ENCODE results near the gene NOM1. TPM values are rescaled to one million over a fixed set of nuclear protein-coding genes. Genes with fewer than 3 reads are reported as not detected.
A peak's percentile ranks its signal among the peaks of the same experiment; 100 is the strongest.

Gene NOM1
- total RNA-seq, 1 experiment from 2014 or later, result 18.1 TPM

GRCh38 chr7:157005456-157006204, 56.1 kb downstream of the NOM1 start:
- no peak for DNase-seq (ENCODE audit: low read depth)

- no peak for DNase-seq (ENCODE audit: low read depth)
These were observed 56.8 kb downstream of the NOM1 start for GRCh38 chr7:157006205-157006747.

- DNase-seq (ENCODE audit: low read depth), result no peak
These were observed 57.4 kb downstream of the NOM1 start for GRCh38 chr7:157006829-157007469.

GRCh38 chr7:157007470-157008066, 58.1 kb downstream of the NOM1 start:
- DNase-seq (ENCODE audit: low read depth), result no peak

GRCh38 chr7:157008206-157009169, 59.0 kb downstream of the NOM1 start:
- DNase-seq (ENCODE audit: low read depth), result no peak

GRCh38 chr7:157009170-157009777, 59.8 kb downstream of the NOM1 start:
- no peak for DNase-seq (ENCODE audit: low read depth)

GRCh38 chr7:157009778-157010587, 60.5 kb downstream of the NOM1 start:
- no peak for DNase-seq (ENCODE audit: low read depth)

GRCh38 chr7:157010588-157011332, 61.2 kb downstream of the NOM1 start, which contains the start of gene MNX1:
MNX1 (minus strand) TSS chr7:157010663; CDS start chr7:157010350, 313 bp downstream.
- peak; percentile 78 for DNase-seq (ENCODE audit: low read depth)

GRCh38 chr7:157011333-157012112, 62.0 kb downstream of the NOM1 start:
- DNase-seq (ENCODE audit: low read depth), result no peak

- no peak for DNase-seq (ENCODE audit: low read depth)
These were observed 62.6 kb downstream of the NOM1 start for GRCh38 chr7:157012113-157012547.

GRCh38 chr7:157013101-157013500, 63.6 kb downstream of the NOM1 start:
- DNase-seq (ENCODE audit: low read depth), result no peak

- no peak for DNase-seq (ENCODE audit: low read depth)
These were observed 64.4 kb downstream of the NOM1 start for GRCh38 chr7:157013602-157014549.

GRCh38 chr7:157014635-157015555, 65.4 kb downstream of the NOM1 start:
- no peak for DNase-seq (ENCODE audit: low read depth)

GRCh38 chr7:157016024-157016351, 66.5 kb downstream of the NOM1 start:
- DNase-seq (ENCODE audit: low read depth), result no peak

- no peak for DNase-seq (ENCODE audit: low read depth)
These were observed 67.0 kb downstream of the NOM1 start for GRCh38 chr7:157016352-157017041.

GRCh38 chr7:157017149-157017548, 67.6 kb downstream of the NOM1 start:
- no peak for DNase-seq (ENCODE audit: low read depth)

Data from RPMI7951 (cell line).